ENCODE results near the gene MBD3.
A peak's percentile ranks its signal among the peaks of the same experiment; 100 is the strongest.
"Not testable (repeated sequence)": the region's sequence is repeated elsewhere in the genome, so short reads cannot be mapped to it uniquely, and the experiment has no call there.

The MBD3 gene

GRCh38 chr19:1592755-1593500, at the start of gene MBD3:
MBD3 (minus strand) TSS chr19:1592865; CDS start chr19:1592631, 234 bp downstream.
- DNase-seq, result peak; percentile 80

- not testable (repeated sequence) for DNase-seq
Measured at GRCh38 chr19:1640893-1641448, 48.3 kb upstream of the MBD3 start.

GRCh38 chr19:1636325-1637236, 43.9 kb upstream of the MBD3 start:
- DNase-seq, result no peak

- DNase-seq, result no peak
Measured at GRCh38 chr19:1634938-1635243, 42.2 kb upstream of the MBD3 start.

GRCh38 chr19:1634242-1634937, 41.7 kb upstream of the MBD3 start:
- DNase-seq, result no peak

- no peak for DNase-seq
Measured at GRCh38 chr19:1633269-1633826, 40.7 kb upstream of the MBD3 start.

- no peak for DNase-seq
Measured at GRCh38 chr19:1632462-1633268, 40.0 kb upstream of the MBD3 start.

- DNase-seq, result no peak
Measured at GRCh38 chr19:1631557-1632100, 39.0 kb upstream of the MBD3 start.

GRCh38 chr19:1630811-1631210, 38.1 kb upstream of the MBD3 start:
- DNase-seq, result no peak

- DNase-seq, result no peak
Measured at GRCh38 chr19:1630012-1630411, 37.3 kb upstream of the MBD3 start.

- DNase-seq, result no peak
Measured at GRCh38 chr19:1629256-1629808, 36.7 kb upstream of the MBD3 start.

- DNase-seq, result no peak
Measured at GRCh38 chr19:1627194-1627593, 34.5 kb upstream of the MBD3 start.

- no peak for DNase-seq
Measured at GRCh38 chr19:1626417-1627010, 33.8 kb upstream of the MBD3 start.

- no peak for DNase-seq
Measured at GRCh38 chr19:1624458-1624857, 31.8 kb upstream of the MBD3 start.

GRCh38 chr19:1622541-1622940, 29.9 kb upstream of the MBD3 start:
- no peak for DNase-seq

- no peak for DNase-seq
Measured at GRCh38 chr19:1622007-1622406, 29.3 kb upstream of the MBD3 start.

- DNase-seq, result no peak
Measured at GRCh38 chr19:1621574-1621973, 28.9 kb upstream of the MBD3 start.

- no peak for DNase-seq
Measured at GRCh38 chr19:1621021-1621420, 28.4 kb upstream of the MBD3 start.

GRCh38 chr19:1620502-1620901, 27.8 kb upstream of the MBD3 start:
- DNase-seq, result no peak

GRCh38 chr19:1619703-1620102, 27.0 kb upstream of the MBD3 start:
- no peak for DNase-seq

GRCh38 chr19:1619094-1619439, 26.4 kb upstream of the MBD3 start:
- DNase-seq, result no peak
